Ureter (tissue), 1 donor: ENCODE results near the gene CBFA2T3. TPM values are rescaled to one million over a fixed set of nuclear protein-coding genes. Genes with fewer than 3 reads are reported as not detected.
"Not testable (repeated sequence)": the region's sequence is repeated elsewhere in the genome, so short reads cannot be mapped to it uniquely, and the experiment has no call there.

ENCODE experiments used
- DNase-seq: peaks from one replicate; pipeline ENCODE4 v3.0.0-alpha.2; 2020; ENCODE audit warnings: low spot score
- total RNA-seq: library from RNA; stranded (reverse); gene quantifications from one replicate; pipeline ENCODE4 v1.2.4, GENCODE V29; 2023
- donor health status: DM: yes; HTN: yes; CAD: no.

CBFA2T3 gene
- total RNA-seq, 1 donor from 2014 or later, result 11.2 TPM

DNA sequence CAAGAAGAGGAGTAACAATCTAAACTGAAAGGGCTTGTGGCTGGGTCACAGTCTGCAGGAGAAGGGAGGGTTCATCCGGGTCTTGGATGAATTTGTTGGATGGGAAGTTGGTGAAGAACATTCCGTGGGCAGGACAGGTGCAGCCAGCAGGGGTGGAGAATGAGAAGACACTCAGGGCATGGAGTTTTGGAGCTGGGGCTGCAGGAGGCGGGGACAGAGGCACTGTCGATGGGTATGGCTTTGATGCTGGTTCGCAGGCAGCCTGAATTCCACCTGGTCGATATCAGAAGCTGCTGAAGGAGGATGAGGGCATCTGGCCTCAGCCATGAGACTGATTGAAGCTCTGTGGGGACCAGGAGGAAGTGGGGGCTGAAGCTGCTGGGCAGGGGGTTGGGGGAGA lies 36.1 kb upstream of the CBFA2T3 start:
- DNase-seq, result no peak

DNA sequence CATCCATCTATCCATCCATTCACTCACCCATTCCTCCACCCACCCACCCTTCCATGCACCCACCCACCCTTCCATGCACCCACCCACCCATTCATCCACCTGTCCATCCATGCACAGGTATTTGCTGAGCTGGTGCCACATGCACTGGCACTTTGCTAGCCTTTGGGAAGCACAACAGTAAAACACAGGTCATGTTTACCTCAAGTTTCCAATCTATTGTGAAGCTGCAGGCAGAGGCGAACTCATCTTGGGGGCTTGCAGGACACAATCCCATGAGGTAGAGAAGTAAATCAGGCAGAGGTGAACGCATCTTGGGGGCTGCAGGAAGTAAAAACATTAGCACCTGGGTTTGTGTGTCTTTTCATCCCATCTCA lies 35.6 kb upstream of the CBFA2T3 start:
- DNase-seq, result no peak

DNA sequence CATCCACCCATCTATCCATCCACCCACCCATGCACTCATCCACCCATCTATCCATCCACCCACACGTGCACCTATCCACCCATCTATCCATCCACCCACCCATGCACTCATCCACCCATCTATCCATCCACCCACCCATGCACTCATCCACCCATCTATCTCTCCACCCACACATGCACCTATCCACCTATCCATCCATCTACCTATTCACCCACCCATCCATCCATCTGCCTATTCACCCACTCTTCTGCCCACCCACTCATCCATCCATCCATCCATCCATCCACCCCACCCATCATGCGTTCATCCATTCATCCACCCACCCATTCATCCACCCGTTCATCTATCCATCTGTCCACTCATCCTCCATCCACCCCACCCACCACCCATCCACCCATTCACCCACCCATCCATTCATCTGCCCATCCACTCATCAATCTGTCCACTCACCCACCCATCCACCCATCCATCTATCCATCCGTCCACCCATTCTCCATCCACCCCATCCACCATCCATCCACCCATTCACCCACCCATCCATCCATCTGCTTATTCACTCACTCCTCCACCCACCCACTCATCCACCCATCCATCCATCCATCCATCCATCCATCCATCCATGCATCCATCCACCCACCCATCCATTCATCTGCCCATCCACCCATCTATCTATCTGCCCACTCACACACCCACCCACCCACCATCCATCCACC lies 35.1 kb upstream of the CBFA2T3 start:
- DNase-seq, result no peak

DNA sequence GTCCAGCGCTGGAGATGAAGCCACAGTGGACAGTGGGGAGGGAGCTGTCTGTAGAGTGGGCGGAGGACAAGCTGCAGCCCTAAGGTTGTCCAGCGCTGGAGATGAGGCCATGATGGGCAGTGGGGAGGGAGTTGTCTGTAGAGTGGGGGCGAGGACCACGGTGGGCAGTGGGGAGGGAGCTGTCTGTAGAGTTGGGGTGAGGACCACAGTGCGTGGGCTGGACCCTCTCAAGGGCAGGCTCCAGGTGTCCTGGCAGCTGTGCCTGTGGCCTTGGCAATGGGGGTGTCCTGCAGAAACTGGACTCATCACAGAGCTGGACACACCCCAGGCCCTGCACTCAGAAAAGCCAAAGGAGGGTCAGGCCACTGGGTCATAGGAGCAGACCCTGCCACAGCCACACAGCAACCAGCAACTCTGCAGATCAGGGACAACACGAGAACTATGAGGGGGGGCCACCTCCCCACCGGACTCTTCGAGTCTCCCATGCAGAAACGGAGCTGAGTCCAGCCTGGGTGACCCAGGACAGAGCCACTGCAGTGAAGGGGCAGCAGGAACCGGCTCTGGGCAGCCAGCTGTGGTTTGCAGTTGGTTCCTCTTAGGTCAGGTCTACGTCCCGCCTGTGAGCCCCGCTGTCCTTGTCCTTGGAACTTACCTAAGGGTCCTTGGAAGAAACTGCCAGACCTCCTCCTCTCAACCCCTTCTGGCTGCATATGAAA lies 33.4 kb upstream of the CBFA2T3 start:
- DNase-seq, result no peak

DNA sequence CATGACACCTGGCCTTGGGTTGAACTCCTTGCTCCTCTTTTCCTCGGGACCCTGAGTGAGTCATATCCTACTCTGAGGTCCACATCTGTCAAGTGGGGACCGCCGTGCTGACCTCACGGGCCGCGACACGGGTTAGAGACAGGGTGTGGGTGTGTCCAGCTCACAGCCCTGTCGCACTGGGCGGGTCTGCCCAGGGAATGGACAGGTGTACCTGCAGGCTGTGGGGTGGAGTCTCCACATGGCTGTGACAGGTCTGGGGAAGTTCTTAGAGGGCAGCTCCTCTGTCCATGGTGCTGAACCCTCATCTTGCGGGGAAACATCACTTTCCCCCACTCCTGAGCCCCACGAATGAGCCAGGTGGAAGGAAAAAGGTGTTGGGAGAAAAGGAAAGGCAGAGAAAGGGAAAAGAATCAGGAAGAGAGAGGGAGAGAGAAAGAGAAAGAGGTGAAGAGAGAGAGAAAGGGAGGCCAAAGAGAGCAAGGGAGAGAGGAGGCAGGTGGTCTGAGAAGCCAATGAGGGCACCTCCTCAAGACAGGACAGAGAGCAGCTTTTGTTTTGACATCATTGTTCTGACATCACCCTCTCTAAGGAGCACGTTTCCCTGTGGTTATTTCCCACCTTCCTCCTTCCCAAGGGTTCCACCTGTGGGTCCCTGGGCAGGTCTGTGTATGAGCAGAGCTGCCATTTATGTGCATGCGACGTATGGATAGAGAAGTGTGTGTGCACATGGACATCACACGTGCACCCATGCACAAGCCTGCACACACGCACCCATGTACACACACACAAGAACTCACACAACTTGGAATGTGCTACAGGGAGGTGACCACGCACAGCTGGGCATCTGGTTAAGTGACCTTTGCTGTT lies 32.6 kb upstream of the CBFA2T3 start:
- DNase-seq, result no peak

DNA sequence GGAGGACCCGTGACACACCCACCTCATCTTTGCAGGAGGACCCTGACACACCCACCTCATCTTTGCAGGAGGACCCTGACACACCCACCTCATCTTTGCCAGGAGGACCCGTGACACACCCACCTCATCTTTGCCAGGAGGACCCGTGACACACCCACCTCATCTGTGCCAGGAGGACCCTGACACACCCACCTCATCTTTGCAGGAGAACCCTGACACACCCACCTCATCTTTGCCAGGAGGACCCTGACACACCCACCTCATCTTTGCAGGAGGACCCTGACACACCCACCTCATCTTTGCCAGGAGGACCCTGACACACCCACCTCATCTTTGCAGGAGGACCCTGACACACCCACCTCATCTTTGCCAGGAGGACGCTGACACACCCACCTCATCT lies 31.8 kb upstream of the CBFA2T3 start:
- DNase-seq, result not testable (repeated sequence)

DNA sequence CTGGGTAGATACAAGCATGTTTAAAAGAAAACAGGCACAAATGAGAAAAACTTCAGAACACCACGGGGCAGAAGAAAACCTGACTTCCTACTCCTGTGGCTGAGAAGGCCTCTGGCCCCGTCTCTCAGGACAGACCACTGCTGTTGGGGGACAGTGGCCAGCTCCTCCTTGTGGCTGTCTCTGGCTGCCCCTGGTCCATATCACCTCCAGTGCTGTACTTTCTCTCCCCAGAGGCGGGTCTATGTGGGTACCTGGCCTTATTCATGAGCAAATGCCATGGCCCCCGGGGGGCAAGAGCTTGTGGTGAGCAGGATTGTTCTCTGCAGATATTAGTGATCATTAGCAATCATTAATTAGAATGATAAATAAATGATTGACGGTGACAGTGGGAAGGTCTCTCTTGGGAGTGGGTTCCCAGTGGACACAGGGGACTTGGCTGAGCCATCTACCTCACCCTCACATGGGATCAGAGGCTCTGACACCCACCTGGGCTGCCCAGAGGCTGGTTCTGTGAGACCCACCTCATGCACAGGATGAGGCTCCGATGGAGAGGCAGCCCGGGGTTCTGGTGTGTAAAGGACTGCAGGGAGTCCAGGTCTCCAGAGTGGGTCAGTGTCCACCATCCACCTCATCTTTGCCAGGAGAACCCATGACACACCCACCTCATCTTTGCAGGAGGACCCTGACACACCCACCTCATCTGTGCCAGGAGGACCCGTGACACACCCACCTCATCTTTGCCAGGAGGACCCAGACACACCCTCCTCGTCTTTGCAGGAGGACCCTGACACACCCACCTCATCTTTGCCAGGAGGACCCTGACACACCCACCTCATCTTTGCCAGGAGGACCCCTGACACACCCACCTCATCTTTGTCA lies 30.6 kb upstream of the CBFA2T3 start:
- no peak for DNase-seq

DNA sequence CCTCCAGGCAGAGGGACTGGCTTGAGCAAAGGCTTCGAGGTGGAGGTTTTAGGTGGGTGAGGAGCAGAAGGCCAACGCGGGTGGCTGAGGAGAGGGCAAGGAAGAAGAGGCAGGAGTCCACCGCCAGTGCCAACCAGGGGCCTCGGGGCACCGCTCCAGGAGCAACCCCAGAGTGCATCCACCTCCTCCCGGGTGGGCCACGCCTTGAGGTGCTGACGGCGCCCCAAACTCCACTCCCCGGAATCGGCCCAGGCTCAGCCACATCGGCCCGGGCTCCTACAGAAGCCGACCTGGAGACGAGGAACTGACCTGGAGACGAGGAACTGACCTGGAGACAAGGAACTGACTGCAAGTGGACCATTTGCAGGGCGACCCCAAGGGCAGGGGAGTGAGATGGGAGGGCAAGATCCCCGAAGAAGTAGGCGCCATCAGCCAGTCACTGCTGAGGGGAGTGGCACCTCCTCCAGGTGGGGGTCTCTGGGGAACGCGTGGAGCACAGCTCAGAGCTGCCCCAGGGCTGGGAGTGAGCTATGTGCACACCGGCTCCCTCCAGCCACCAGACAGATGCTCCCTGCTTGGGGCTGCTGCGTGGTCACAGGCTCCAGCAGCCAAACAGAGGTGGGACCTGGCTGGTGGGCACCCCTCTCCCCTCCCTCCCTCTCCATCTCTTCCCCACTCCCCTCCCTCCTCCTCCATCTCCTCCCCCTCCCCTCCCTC lies 29.2 kb upstream of the CBFA2T3 start:
- DNase-seq, result no peak

DNA sequence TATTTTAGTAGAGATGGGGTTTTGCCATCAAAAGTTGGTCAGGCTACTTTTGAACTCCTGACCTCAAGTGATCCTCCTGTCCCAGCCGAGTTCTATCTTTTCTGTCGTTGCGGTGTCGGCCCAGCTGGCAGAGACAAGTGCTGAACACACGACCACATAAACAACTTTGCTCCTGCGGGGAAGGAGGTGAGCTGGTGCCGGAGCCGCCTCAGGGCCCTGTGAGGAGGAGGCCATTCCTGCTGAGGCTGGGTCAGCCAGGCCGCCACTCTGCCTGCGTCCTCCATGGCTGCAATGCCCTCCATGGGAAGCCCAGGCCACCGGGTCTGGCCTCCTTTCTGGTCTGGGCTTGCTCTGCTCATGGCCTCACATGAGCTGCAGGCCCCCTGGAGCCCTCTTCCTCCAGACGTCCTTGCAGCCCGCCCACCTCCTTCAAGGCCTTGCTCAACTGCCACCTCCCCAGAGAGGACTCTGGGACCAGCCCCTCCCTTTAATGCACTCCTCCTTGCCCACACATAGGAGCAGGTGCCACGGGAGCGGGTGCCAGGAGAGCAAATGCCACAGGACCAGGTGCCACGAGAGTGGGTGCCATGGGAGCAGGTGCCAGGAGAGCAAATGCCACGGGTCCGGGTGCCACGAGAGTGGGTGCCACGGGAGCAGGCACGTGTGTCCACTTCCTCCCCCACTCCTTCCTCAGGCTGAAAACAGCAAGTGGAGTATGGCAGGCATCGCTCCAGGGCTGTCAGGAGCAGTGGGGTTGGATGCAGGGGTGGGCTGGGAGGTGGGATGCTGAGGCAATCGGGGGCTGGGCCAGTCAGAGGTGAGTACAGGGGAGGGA lies 28.4 kb upstream of the CBFA2T3 start:
- no peak for DNase-seq

DNA sequence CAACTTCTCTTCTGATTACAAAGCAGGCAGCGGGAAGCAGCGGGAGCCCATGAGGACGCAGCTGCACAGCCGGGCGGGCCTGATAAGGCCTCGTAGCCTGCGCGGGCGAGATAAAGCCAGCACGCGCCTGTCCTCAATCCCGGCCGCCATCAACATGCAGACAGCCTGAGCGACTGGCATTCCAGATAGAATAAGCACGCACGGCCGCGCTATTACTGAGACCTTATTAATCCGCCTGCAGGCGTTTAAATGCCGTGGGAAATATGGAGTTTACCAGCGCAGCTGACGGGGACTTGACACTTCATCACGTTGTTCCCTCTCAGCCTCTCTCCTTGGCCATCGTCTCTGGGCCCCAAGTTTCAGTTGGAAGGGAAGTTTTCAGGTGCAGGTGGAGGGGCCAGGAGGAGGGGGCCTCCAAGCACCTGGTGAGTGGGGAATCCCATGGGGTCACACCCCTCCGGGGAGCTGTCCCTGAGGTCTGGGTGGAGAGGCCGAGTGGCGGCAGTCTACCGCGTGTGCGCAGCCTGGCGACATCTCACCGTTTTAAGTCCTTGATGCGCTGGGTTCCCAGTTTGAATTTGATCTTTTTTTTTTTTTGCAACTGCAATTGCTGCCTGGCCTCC lies 27.3 kb upstream of the CBFA2T3 start:
- no peak for DNase-seq

DNA sequence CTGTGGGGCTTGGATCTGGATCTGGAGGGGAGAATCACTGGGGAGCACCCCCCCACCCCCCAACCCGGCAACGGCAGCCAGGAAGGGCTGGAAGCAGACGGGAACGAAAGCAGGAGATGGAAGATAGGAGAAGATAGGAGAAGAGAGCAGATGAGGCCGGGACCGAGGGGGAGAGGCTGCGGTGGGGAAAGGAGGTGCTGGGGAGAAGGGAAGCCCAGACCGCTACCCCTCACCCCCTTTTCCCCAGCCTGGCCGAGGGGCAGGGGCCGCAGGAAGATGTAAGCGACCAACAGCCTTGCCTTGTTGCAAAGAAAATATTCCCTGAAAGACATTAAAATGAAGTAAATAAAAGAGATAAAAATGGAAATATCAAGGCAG lies 26.8 kb upstream of the CBFA2T3 start:
- DNase-seq, result no peak

DNA sequence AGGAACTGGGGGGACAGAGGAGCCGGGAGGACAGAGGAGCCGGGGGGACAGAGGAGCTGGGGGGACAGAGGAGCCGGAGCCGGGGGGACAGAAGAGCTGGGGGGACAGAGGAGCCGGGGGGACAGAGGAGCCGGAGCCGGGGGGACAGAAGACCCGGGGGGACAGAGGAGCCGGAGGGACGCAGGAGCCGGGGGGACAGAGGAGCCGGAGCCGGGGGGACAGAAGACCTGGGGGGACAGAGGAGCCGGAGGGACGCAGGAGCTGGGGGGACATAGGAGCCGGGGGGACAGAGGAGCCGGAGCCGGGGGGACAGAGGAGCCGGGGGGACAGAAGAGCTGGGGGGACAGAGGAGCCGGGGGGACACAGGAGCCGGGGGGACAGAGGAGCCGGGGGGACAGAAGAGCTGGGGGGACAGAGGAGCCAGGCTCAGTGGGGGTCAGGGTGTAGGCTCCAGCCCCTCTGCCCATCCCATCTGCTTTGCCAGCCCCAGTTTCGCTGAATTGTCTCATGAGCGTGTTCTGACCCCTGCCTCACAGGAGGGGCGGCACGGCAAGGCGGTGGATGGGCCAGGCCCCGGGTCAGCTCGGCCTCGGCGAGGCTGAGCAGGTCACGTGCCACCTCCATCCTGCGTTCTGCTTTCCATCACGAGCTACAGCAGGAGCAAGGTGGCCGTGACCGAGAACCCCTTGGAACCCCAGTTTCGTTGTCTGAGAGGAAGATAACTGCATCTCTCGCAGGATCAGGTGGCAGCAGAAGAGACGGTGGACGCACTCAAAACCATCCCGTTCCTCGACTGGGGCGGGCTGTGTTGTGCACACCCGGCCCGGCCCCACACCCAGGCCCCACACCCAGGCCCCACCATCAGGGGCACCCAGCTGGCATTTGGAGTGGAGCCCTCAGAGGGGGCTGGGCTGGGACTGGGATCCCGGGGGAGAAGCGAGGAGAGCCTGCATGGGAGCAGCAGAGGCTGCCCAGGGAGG lies 26.1 kb upstream of the CBFA2T3 start:
- DNase-seq, result no peak

DNA sequence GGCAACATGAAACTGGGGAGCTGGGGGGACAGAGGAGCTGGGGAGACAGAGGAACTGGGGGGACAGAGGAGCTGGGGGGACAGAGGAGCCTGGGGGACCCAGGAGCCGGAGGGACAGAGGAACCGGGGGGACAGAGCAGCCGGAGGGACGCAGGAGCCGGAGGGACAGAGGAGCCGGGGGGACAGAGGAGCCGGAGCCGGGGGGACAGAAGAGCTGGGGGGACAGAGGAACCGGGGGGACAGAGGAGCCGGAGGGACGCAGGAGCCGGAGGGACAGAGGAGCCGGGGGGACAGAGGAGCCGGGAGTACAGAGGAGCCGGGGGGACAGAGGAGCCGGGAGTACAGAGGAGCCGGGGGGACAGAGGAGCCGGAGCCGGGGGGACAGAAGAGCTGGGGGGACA lies 25.1 kb upstream of the CBFA2T3 start:
- not testable (repeated sequence) for DNase-seq

DNA sequence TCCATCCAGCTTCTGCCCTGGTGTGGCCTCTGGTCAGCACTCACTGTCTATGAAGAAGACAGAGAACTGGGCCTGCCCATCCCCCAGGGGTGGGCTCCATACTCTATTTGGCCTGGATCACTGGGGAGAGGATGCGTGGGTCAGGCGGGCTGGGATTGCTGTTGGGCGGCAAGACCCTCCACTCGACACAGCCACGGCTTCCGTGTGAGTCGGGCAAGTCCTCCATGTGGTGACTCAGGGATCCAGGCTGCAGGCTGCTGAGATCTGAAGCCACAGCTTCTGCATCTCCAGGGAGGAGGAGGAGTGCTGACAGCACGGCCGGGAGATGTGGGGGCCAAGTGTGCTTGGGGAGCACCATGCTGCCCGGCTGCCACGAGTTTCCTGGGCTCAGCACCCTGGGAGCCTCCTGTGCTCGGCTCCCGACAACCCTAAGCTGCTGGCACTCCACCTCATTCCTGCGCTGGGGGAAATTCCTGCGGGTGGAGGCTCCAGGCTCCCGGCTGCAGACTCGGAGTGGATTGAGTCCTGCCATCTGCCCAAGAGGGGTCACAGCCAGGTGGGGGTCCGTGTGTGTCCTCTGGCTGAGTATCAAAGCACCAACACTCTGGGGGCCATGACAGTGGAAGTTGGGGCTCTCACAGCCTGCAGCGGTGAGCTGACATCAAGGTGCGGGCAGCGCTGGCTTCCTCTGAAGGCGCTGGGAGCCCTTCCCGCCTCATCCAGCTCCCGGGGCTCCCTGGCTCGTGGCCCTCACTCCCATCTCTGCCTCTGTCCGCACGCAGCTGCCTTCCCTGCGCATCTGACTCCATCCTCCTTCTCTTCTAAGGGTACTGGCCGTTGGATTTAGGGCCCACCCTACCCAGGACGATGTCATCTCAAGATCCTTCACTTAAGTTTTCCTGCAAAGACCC lies 24.4 kb upstream of the CBFA2T3 start:
- no peak for DNase-seq

DNA sequence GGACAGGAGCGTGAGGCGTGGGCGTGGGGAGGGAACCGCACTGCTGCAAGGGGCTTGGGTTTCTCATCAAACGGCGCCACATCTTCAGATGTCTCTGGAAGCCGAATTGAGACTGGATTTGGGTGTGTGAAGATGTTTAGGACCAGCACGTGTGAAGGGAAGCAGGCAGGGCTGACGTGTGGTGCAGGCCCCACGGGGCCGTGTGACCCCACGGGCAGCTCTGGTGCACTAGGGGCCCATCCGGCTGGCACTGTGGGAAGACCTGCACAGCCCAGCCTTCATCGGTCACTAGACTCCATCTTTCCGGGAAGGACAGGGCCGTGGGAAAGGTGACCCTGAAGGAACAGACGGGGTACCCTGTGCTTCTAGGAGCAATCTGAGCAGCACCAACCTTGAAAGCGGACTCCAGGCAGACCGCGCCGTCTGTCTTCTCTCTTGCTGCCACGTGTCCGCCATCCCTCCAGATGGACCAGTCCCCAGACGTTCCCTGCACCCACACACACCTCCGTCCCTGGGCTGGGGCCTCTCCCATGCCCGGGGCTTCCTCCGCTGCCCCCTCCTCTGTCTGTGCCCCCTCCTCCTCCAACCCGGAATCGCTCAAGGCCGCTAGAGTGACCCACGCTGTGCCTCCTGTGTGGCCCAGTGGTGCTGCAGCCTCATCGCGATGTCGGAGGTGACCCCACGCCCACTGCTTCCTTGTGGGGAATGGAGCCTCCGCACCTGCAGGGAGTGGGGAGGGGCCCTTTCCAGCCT lies 23.4 kb upstream of the CBFA2T3 start:
- DNase-seq, result no peak

DNA sequence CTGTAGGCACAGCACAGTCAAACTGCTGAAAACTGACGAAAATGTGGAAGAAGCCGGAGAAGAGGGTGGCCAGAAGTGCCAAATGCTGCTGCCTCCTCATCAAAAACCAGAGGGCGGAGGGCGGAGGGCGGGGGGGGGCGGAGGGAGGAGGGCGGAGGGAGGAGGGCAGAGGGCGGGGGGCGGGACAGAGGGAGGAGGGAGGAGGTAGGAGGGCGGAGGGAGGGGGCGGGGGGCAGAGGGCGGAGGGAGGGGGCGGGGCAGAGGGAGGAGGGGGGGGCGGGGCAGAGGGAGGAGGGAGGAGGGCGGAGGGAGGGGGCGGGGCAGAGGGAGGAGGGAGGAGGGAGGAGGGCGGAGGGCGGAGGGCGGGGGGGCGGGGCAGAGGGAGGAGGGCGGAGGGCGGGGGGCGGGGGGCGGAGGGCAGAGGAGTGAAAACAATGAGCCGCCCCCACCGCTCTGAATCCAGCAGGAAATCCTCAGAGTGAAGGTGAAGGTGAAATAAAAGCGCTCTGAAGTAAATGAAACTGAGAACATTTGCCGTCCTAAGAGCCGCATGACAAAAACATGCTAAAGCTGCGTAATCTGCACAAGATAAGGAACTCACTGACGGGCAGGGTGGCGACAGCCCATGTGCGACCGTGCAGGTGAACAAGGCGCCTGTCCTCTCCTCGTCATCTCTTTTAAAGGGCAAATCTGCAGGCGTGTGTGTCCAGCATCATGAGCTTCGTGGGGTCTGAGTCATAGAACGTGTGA lies 22.6 kb upstream of the CBFA2T3 start:
- DNase-seq, result no peak
